Muscle of arm (tissue), 12 donors: ENCODE results near the gene CLASP1. TPM values are rescaled to one million over a fixed set of nuclear protein-coding genes. Genes with fewer than 3 reads are reported as not detected.

ENCODE experiments used
- DNase-seq: peaks from one replicate; pipeline ENCODE4 v3.0.0-alpha.2; 2013
- polyA plus RNA-seq, 12 donors: library from polyadenylated mRNA; unstranded; fragments of 120-200 nt; gene quantifications; one replicate each; pipeline ENCODE4 v1.2.1, GENCODE V29; 2013; ENCODE audit not compliant: insufficient read length in 12 of 12

Gene CLASP1
- polyA plus RNA-seq, 12 donors: 41.5 to 86.0 (median 58.7) TPM

DNA sequence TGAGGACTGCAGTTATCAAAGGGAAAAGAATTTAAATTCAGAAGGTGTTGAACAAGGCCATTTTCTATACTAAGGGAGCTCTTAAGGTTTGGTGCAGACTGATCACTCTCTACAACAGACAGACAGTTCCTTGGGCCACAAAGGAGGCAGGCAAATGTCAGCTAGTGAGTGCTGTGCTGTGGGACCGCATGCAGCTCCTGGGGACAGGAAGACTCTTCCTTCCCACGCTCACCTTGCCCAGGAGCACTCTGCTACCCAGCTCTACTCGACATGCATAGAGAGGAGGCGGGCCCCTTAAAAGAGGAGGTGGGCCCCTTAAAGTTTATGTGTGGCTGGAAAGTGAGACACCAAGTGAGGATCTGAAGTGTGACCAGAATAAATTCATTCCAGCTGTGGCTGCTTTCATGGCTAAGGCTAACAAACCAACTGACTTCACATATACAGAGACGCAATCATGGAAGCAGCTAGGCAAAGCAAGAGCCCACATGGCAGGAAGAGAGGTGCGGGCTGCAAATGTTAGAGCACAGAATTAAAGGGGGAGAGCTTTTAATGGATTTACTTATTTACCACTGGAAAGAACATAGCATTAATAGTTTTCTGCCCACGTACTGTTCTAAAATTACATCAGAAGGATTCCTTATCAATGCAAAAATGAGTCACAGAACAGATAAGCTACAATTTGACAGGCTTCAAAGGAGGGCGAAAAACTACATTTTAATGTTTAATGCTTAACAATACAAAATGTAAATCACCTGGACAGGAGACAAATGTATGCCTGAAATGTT is 220.0 kb downstream of the CLASP1 start:
- no peak for DNase-seq

DNA sequence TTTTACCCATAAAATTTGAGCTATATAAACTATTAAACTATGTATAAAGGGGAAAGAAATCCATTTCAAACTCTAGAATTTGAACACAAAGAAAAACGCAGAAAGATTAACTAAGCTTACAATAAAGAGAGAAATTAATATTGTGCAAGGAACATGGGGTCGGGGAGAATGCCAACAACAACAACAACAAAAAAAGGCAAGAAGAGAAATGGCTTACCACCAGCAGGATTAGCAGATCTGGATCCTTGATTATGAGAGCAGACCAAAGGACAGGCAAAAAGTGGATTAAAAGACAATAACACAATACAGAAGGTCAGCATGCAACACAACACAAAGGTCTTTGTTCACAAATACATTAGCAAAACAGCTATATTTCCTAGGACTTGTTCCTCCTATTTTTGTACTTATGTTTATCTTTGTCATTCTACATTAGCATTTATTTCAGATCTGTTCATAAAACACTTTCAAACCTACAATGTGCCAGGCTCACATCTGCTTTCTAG is 222.0 kb downstream of the CLASP1 start:
- DNase-seq: no peak

DNA sequence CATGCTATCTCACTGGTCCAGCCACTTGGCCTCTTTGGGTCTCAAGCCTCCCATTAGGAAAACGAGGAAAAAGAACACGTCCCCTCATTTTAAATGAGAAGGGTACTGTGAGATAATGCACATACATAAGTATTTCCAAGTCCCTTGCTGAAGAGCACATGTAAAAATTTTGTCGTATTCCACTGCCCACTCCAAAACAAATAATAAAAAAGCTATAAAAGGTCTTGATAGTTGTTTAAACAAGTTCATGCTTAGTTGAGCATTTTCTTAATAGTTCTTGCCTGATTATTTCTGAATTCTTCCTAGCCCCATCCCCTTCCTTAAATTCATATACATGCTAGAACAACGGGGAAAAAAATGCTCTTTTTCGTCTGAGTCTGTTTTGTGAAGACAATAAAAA is 228.8 kb downstream of the CLASP1 start:
- DNase-seq: no peak

DNA sequence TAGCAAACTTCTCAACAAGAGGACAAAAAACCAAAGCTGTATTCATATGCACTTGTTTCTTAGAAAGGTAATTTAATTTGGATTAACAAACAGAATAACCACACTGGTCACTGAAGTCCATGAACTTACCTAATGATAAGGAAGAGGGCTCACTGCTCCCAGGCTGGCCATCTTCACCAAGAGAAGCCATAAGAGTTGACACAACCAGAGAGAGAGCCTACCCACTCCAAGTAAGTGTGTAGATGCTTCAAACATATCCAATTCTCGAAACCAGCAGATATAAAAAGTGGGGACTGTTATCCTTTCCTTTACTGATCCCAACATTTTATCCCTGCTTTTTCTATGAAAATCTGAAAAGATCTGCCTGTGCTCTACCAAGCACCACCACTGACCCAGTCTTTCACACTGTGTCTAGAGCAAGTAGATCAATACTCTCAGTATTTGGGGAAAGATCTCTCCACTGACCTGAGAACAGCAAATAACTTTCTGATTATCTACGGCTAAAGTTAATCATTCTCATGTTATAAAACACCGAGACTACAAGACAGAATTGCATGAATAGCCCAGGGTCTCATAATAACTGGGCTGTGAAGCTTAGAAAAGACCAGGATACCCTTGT is 230.1 kb downstream of the CLASP1 start:
- DNase-seq: no peak

DNA sequence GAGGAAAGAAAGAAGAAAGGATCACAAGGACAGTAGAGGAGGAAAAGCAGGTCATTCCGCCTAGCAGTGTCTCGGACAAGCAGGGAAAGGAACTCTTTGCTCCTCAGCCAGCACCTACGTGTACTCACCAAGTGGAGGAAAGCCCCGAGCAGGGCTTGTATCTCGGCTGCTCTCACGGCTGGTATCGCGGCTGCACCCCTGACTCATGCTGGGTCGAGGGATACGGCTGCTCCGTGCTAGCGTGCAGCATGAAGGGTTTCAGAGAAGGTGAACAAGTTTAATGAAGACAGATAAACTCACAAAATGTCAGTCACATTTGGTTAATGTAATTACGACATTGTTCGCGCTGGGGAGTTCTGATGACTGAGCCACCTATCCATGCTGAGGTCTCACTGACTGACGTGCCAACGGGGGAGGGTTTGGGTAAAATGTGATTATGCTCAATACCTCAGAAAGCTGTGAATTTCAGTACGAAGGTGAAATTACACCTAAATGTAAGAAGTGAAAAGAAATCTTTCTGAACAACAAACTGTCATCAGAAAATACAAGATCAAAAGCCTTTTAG is 230.7 kb downstream of the CLASP1 start:
- DNase-seq: no peak

DNA sequence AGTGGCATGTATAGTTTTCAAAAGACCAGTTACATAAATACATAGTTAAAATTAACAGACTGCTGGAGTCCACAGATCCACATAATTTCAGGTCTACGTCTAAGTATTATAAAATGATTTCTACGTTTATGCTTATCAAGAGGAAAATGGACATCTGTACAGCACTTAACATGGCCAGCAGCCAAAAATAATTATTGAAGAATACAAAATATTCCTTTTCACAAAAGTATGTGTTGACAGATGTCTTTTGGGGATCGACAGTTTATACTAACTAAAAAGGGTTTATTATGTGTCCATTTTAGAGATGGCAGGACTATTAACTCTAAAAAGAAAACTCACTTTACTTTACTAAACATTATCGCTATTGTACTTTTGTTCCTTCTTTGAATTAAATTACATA is 231.4 kb downstream of the CLASP1 start:
- DNase-seq: no peak

DNA sequence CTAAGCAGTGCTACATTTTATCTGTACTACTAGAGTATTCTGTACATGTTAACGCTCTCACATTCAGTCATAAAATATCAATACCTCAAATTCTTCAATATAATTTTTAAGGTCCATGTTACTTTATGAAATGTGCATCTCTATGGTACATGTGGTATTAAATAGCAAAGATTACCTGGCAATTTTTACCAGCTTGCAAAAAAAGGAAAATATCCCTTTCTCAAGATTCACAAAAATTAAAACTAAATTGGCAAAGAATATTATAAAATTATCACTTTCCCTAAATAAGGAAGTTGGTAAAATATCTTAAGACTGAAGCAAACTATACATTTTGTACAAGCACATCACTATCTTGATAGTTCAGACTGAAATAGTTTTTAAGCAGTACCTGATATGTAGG is 233.5 kb downstream of the CLASP1 start:
- no peak for DNase-seq

DNA sequence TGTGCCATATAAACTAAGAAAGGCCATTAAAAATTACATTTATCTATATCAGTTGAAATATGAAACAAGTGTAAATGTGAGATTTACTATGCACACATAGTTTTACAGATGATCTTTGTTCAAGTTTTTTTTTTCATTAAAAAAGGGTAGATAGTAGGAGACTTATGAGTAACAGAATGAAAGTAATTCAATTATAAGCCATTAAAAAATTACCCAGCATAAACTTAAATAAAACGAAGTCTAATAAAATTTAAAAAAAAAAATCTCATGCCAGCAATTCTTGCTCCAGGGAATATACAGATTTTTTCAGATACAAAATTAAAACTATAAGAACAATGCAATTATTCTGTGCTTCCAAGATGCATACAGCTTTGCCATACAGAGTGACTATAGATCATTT is 236.9 kb downstream of the CLASP1 start:
- DNase-seq: no peak

DNA sequence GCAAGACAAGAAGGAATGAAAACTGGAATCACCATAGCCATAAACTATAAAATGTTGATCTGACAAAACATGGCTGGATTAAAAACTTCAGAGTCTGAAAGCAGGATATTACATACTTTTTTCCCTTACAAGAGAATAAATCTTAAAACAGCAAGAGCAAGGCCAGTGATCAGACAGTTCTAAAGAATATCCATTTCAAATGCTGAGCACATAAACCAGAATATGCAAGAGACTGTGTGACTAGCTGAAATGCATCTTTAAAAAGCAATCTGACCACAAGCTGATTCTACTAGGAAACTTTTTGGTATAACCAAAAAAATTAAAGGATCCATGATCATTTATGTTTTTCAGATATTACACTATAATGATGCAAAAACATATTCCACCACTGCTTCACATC is 239.3 kb downstream of the CLASP1 start:
- DNase-seq: no peak

DNA sequence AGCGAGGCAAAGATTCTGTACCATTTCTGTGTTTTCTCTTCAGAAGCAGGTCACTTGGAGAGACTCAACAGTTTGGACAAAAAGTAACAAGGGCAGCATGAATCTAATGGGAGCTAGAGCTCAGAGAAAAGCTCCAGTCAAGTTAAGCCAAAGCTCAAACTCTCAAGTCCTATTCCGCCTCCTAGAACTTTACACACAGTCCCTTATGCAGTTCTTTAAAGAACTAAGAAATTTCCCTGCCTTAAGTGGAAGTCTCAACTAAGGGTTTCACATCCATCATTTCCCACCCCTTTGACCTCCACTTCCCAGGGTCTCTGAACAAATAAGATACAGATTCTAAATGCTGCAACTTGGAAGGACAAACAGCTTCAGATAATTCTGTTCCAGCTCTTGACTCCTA is 239.9 kb downstream of the CLASP1 start:
- no peak for DNase-seq

DNA sequence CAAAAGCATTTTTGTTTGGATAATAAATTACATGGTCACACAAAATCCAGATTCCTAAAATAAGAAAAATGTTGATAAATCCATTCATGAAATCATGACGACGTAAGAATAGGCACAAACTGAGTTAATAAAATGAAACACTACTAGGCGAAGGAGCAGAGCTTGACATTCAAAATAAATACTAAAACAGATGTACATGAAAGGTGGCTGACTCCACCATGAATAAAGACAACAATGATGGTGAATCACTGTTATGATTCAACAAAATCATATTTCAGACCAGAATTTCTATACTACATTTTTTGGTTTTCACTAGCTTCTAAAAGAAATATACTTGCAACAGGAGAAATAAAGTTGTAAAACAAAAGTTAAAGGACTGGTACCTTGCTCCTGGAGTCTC is 240.6 kb downstream of the CLASP1 start:
- no peak for DNase-seq

DNA sequence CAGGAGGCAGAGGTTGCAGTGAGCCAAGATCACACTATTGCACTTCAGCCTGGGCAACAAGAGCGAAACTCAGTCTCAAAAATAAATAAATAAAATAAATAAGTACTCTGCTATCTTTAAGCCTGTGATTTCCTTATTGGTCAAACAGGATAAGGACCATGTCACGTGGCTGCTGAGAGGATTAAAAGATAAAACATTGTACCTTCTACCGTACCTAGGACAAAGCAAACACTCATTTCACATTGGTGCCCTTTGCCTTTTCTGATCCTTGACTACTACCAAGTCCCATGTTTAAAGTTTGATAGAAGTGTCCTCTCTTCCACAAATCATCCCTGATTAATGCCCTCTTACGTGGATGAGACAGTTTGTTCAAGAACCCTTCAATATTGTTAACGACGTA is 244.0 kb downstream of the CLASP1 start:
- DNase-seq: no peak

DNA sequence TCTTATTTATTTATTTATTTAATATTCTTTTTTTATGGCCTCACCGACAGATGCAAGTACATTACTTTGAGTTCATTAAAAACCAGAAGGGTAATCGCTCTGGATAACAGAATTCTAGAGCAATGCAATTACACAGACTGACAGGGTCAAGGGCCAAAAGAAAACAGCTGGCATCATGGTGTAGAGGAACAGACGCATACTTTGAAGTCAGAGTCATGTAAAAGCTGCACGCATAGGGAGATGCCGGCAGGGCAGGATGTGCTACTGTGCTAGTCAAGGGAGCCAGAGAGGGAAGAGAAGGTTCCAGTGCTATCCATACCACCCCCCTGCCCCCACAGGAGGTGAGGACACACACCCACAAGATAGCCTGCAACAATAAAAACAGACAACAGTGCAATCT is 249.1 kb downstream of the CLASP1 start:
- DNase-seq: no peak

DNA sequence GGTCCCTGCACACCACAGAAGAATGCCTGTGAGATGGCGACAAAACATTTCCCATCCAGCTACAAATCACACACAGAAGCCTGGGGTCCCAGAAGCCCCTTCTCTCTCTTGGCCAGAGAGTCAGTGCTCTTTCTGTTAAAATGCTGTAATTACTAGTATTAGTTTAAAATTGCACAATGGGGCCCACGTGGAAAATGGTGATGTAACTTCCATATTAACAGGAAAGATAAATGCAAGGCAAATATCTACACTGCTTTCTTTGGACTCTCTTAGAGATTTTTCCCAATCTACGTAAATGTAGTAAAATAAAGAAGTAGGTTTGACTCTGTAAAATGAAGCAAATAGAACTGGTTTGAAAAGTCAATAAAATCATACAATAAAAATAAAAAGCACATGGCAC is 250.4 kb downstream of the CLASP1 start:
- DNase-seq: no peak

DNA sequence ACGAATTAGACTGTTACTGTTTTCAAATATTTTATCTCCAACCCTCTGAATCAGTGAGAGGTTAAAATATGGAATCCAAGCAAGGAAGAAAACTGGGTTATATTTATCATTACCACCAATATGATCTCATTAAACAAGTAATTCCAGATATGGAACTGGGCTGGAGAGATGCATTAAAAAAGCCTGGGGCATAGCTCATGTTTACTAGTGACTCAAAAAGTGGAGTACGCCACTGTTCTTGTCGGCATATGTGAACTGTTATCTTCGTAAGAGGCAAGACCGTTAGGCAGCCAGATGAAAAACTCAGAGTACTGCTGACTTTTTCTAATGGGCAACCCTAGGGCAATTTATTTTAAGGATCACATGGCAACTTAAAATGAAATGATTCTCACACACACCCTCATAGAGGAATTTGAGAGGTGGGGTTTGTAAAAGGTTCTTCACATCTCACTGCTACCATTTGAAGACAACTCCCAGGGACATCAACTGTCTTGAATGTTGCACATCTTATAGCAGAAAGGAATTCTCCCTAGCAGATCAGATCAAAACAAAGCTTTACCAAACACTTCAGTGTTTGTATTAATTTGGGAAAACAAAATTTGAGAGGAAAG is 259.1 kb downstream of the CLASP1 start:
- DNase-seq: no peak

DNA sequence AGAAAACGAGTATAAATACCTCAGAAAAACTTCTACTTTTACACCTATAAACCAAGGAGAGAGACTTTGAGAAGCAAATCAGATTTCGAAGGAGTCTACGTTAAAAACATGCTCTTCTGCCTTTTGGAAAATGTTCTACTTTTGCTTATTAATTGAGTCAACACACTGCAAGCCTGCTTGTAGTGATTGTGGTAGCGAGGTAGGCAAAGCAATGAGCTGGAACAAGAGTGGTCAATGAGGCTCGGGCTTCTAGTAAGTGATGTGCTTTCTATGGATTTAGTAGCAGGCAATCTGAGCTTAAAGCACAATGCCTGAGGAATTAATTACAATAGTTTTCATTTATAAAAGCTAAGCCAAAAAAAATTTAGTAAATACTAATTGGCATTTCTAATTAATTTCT is 260.9 kb downstream of the CLASP1 start:
- no peak for DNase-seq

DNA sequence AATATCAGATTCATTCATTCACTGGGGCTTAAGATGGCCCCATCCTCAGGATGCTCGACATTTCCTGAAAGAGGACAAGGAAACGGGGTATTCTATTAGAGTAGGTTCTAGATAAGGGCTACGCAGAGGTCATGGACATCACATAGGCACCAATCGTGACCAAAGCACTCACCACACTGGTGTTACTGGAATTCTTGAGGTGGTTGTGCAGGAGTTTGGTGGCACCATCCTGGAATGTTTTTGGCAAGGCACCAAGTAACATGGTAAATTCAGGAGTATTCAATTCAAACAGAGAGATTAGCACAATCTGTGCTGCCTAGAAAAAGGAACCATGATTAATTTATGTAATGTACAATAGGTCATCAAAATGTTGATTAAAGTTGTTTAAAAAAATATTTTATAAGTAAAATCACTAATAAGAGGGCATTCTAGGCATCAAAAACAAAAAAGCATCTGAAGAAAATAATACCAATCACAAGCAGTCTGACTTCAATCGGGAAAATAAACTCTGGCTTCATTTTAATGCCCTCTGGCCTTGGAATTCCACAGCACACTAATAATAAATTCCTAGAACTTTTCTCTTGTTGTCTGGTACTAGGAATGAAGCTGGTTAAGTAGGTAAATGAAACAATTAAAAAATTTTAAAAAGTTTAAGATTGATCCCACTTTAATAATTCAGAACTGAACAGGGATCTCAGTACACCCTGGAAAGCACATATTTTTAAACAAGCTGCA is 261.5 kb downstream of the CLASP1 start:
- no peak for DNase-seq

DNA sequence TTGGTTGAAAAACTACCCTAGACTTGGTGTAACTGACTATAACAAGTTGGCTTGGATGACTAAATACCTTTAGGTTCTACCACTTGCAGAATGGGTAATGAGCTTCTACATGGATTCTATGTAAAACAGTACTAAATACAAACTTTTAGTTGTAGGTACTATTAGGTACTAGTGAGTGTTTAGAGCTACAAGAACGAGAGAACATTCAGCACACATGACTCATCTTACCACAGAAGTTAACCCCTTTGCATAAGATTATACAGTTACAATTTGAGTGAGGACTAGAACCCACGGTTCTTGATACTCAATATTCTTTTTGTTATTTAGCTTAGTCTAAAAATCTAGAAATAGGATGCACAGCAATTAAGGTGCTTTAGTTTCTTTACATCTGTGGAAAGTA is 262.6 kb downstream of the CLASP1 start:
- DNase-seq: no peak

DNA sequence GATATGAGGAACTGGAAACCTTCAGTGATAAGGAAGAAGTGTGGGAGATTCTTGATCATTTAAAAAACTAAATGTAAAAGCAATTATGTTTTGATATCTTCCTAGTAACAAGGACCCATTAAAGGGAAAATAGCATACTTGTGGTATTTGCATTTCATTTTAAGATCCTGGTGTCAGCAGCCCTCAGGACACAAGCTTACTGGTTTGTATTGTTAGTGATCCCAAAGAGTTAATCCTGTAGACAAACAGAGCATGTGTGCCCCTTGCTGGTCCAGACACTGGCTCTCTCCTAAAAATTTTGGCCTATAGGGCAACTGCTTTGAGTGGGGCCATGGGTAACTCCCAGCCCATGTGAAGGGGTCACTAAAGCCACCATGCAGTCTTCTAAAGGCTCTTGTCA is 263.2 kb downstream of the CLASP1 start:
- no peak for DNase-seq

DNA sequence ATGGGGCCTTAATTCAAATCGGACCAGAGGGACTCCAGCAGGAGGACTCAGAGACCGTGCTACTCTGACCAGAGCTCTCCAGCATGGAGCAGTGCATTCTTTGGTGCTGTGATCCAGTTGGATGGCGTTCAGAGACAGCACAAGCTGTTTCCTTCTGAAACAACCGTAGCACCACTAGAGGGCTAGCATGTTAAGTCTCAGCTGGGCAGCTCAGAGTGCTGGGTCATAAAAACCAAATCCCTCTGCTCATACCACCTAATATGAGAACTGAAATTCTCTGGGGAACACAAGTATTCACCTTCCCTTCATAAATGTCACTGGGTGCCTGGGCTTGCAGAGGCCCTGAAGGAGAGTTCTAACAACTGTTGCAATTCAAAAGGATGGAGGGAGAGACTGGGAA is 266.5 kb downstream of the CLASP1 start:
- DNase-seq: no peak

DNA sequence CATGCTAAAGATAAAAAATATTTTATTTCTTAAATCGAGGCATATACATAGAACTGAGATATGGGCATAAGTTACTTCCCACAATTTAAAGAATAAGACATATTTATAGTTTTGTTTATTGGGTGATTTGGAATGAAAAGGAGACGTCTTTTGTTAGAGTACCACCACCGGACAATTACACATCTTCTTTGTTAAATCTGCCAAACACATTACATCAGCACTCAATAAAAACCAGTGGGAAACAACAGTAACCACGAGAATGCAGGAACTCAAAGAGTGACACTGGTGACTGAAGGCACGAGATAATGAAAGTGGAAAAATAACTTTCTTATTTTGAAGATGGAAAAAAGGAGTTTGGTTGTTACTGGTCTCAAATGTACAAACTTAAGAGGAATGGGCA is 271.6 kb downstream of the CLASP1 start:
- DNase-seq: no peak
